HG03045 (cell line): ENCODE measurements around the gene GPBP1L1.

Source experiments
- ATAC-seq: cut with Tn5 transposase; IDR thresholded peaks from one replicate; pipeline ENCODE4 v1.9.1; 2021; ENCODE audit warnings: mild to moderate bottlenecking, moderate library complexity; ENCODE audit not compliant: unreplicated experiment

Gene GPBP1L1

GRCh38 chr1:45643321-45643720 is 43.0 kb downstream of the GPBP1L1 start:
- no peak for ATAC-seq

- no peak for ATAC-seq
Observed at GRCh38 chr1:45640293-45640692, 46.0 kb downstream of the GPBP1L1 start.

- no peak for ATAC-seq
Observed at GRCh38 chr1:45635211-45635610, 51.1 kb downstream of the GPBP1L1 start.

- no peak for ATAC-seq
Observed at GRCh38 chr1:45630429-45630828, 55.9 kb downstream of the GPBP1L1 start.

GRCh38 chr1:45629035-45629434 is 57.3 kb downstream of the GPBP1L1 start:
- no peak for ATAC-seq

DNA sequence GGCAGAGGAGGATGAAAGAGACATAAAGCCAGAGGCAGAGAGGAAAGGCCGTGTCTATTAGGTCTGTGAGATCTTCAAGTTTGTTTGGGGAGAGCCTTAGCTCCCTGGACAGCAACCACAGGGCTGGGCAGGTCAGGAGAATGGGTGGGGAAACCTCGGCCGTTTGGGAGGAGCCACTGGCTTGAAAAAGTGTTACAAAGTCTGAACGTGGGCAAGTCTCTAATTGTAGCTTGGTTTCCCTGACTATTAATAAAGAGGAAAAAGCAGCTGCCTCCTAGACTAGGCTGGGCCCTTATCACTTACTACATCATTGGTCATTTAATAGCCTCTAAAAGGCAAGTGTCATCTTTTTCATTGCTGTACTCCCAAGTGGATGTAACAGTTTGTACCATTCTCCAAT is 62.4 kb downstream of the GPBP1L1 start, which contains the start of gene CCDC17:
CCDC17 (minus strand) TSS at position 83 of the 400 bp plus-strand sequence. CDS start 145 bp downstream, outside the sequence.
- ATAC-seq, result no peak

GRCh38 chr1:45622524-45623394 is 63.6 kb downstream of the GPBP1L1 start:
- ATAC-seq, result no peak

DNA sequence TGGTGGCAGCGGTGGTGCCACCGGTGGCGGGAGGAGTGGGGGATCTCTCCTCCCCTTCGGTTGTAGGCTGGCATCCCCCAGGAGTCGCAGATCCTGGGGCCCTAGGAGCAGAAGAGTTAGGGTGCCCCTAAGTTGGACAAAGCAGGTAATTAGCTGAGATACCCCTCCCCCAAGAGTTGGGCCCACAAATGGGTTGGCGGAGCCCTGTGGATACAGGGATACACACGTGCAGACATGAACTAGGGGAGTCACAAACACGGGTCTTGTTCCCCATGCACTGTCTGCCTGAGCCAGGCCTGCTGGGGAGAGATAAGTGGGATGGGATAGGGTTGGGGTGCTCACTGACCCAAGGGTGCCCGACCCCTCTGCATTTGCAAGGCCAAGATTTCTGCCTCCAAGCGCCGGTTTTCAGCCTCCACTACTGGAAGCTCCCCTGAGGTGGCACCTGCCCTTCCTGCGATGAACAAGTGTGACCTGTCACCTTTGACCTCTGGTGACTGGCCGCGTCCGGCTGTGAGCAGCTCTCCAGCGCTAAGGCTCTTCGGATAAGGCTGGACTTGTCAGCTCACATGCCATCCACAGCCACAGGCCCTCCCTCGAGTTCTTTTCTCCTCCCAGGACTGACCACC is 64.3 kb downstream of the GPBP1L1 start:
- no peak for ATAC-seq

DNA sequence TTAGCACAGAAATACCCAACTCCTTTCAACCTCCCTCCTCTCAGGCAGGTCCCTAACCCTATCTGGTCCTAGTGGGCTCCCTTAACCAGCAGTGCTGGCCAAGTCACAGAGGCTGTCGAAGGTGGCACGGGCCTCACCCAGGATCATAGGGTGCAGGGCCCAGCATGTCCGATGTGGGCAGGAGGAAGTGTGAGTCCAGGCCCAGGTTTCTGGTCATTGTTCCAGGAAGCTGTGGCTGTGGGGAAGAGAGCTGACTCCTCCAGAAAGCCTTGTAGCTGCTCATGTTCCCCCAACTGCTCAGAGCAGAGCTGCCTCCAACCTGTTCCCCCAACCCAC is 64.9 kb downstream of the GPBP1L1 start:
- no peak for ATAC-seq

DNA sequence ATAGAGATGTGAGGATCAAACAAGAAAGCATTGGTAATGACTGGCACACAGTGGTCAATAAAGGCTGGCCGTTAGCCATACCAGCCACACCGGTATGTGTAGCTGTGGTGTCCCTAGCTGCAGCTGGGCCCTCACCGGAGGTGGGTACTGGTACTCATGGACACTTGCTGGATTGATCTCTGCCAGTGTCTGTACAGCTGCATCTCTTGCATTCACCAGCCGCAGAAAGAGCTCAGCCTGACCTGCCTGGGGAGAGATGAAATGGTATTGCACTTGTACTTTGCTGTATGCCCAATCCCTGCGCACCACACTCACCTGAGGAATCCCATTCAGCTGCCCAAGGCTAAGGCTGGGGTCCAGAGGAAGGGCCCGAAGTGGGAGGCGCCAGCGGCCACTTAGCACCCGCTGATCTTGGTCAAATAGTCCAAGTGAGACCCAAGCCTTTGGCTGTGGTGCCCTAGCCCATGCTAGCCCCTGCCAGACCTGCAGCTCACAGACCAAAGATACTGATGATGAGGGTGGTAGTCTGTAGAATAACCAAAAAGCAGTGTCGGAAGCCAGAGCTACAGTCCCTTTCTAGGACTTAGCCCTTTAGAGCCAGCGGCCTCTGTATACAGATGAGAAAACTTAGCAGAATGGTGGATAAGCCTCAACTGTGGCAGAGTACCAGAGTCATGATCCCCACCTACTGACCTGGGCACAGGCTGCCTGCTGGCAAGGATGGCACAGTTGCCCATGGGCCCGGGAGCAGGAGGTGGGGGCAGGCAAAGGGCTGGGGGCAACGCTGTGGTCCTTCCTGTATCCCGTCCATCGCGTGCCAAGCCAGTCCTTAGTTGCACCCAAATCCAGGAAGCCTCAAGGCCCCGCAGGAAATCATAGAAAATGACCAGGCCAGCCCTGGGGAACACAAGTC is 65.5 kb downstream of the GPBP1L1 start:
- ATAC-seq, result no peak

DNA sequence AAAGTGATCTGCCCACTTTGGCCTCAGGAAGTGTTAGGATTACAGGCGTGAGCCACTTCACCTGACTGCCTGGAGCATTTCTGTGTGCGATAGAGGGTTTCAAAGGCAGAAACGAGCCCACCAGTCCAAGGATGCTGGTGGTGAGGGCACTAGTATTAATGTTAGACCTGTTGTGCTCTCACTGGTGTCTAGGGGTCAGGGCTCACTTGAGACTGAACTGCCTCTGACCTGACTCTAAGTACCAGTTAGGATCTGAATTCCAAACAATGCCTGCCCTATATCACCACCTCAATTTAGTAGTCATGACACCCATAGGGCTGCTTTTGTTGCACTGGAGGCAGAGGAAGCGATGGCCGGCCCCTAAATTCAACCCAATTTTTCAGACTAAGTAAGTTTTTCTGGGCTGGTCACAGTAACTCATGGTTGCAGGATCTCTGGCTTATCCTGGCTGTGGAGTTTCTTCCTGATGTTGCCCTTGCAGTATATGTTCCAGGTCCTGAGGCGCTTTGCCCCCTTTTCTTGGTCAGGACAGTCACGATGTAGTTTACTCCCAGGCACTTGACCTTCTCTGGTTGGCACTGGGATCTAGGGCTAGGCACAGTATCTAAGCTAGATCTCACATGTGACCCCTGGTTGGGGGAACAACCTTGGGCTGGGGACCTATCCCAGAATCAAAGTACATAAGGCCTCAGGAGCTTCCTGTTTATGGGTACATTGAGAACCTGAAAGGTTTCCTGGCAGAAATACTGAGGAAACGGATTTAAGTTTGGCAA is 67.0 kb downstream of the GPBP1L1 start:
- ATAC-seq, result no peak

- no peak for ATAC-seq
Observed at GRCh38 chr1:45617618-45618017, 68.7 kb downstream of the GPBP1L1 start.

GRCh38 chr1:45615885-45616284 is 70.4 kb downstream of the GPBP1L1 start:
- ATAC-seq, result no peak

GRCh38 chr1:45612941-45613579 is 73.3 kb downstream of the GPBP1L1 start:
- ATAC-seq, result no peak

DNA sequence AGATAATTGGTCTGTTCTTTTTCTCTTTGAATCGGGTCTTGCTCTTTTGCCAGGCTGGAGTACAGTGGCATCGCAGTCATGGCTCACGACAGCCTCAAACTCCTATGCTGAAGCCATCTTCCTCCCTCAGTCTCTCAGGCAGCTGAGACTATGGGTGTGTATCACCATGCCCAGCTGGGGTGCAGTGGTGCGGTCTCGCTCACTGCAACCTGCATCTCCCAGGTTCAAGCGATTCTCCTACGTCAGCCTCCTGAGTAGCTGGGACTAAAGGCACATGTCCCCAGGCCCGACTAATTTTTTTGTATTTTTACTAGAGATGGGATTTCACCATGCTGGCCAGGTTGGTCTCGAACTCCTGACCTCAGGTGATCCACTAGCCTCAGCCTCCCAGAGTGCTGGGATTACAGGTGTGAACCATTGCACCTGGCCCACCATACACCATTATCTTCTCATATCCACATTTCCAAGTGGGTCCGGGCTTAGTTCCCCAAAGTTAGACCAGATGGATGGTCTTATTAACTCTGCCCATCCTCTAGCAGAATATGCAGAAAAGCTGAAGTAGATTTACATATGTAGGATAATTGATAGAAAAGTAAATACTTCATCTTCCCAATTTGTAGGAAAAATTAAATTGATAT is 75.6 kb downstream of the GPBP1L1 start:
- no peak for ATAC-seq

DNA sequence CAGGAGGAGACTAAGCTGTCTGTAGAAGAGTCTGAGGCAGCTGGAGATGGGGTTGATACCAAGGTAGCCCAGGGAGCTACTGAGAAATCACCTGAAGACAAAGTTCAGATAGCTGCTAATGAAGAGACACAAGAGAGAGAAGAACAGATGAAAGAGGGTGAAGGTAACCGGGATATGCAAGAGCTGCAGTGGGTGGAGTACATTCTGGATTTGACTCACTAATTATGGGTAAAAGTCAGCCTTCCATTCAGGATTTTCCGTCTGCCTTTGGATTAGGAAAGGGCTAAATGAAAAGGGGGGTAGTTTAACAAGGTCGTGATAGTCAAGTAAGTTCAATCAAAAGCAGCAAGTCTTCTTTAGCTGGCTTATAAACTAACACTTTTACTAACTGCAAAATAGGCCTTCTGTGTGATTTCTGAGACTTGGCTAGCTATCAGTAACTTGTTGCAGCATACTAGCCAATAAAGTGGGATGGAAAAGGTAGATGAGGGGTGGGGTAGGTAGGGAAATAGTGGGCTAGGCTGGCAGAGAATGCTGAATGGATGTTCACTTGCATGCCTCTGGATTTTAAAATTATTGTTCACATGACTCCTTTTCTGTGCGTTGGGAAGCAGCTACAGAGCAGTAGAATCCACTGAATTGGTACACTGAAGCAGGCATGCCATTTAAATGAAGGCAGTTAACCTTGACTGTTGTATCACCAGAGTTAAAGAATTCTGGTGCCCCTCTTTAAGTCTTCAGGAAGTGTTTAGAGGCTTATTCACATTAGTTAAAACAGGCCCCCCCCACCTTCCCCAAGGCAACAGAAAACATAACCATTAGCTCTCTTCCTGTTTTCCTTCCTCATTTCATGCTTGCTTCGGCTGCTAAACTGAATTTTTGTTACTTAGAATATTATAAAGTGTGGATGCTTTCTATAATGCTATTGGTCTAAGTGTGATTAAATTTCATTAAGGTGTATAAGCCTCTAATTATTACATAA is 77.9 kb downstream of the GPBP1L1 start:
- no peak for ATAC-seq

DNA sequence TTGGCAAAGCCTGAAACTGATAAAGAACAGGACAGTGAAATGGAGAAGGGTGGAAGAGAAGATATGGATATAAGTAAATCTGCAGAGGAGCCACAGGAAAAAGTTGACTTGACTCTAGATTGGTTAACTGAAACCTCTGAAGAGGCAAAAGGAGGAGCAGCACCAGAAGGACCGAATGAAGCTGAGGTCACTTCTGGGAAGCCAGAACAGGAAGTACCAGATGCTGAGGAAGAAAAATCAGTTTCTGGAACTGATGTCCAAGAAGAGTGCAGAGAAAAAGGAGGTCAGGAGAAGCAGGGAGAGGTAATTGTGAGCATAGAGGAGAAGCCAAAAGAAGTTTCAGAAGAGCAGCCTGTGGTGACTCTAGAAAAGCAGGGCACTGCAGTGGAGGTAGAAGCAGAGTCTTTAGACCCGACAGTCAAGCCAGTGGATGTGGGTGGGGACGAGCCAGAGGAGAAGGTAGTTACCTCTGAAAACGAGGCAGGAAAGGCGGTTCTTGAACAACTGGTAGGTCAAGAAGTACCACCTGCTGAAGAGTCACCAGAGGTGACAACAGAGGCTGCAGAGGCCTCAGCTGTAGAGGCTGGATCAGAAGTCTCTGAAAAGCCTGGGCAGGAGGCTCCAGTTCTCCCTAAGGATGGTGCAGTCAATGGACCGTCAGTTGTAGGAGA is 78.8 kb downstream of the GPBP1L1 start:
- no peak for ATAC-seq

DNA sequence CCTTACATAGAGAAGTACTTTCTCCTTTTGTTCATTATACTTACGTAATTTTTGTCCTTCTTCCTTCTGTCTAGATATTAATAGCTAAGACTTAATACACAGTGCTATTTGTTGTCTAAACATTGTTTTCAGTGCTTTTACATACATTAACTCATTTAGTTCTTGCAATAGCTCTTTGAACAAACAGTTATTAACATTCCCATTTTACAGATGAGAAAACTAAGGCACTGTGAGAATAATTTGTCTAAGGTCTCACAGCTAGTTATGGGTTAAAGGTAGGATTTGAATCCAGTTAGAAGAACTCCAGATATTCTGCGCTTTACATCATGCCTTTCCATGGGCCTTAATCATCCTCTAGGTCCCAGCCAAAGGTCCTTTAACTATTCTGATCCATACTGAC is 82.1 kb downstream of the GPBP1L1 start:
- no peak for ATAC-seq
